ENCODE measurements around the gene CD2. TPM values are rescaled to one million over a fixed set of nuclear protein-coding genes. Genes with fewer than 3 reads are reported as not detected.

The CD2 gene
- total RNA-seq, 1 donor from 2014 or later = 0.35 TPM

- H3K4me3 Mint-ChIP-seq = no peak overlapping the region
These were observed 13.9 kb upstream of the CD2 start for GRCh38 chr1:116740296-116740695.

DNA sequence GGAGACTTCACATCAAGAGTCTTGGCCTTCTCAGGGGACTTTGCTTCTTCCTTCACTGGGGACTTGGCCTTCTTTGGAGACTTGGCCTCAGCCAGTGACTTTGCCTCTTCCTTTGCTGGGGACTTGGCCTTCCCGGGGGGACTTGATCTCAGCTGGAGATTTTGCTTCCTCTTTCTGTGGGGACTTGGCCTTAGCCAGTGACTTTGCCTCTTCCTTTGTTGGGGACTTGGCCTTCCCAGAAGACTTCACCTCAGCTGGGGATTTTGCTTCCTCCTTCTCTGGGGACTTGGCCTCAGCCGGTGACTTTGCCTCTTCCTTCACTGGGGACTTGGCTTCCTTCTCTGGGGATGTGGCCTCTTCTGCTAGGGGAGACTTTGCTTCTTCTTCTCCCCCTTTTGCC, 13.5 kb upstream of the CD2 start:
- peaks cover 25% of the 10 kb centered on the region for H3K4me1 Mint-ChIP-seq
- no peak for TF ChIP-seq CTCF (IDR thresholded peaks at IDR 0.05)
- POLR2A ChIA-PET = no interaction called here
- no peak overlapping the region for H3K4me3 Mint-ChIP-seq
- H3K9me3 Mint-ChIP-seq = peaks cover 26% of the 10 kb centered on the region
- DNase-seq = no peak
- H3K27ac Mint-ChIP-seq = no peak overlapping the region
- H3K27me3 Mint-ChIP-seq = no peaks in the 10 kb centered on the region
- H3K36me3 Mint-ChIP-seq (ENCODE audit: low read depth) = peaks cover 5% of the 10 kb centered on the region
- intact Hi-C loops (cut with micrococcal nuclease) = no loop called here
- ATAC-seq (ENCODE audit: low read depth) = no peak
- CTCF ChIA-PET = no interaction called here

More at GRCh38 chr1:116740296-116740695, 13.9 kb upstream of the CD2 start:
- no peak for TF ChIP-seq CTCF (IDR thresholded peaks at IDR 0.05)
- CTCF ChIA-PET = interaction anchor here (4.0 kb wide), 1 partner anchor 75 kb away, joined by 27 read pairs; no protein-coding TSS in a partner anchor
- peaks cover 22% of the 10 kb centered on the region for H3K9me3 Mint-ChIP-seq
- intact Hi-C loops (cut with micrococcal nuclease) = no loop called here
- peaks cover 25% of the 10 kb centered on the region for H3K4me1 Mint-ChIP-seq
- no peaks in the 10 kb centered on the region for H3K27me3 Mint-ChIP-seq
- ATAC-seq (ENCODE audit: low read depth) (no peak), DNase-seq (no peak)
- H3K36me3 Mint-ChIP-seq (ENCODE audit: low read depth) = peaks cover 5% of the 10 kb centered on the region
- H3K27ac Mint-ChIP-seq = no peak overlapping the region
- POLR2A ChIA-PET = no interaction called here

GRCh38 chr1:116741836-116742565, 12.2 kb upstream of the CD2 start:
- intact Hi-C loops (cut with micrococcal nuclease) = no loop called here
- H3K9me3 Mint-ChIP-seq = peaks cover 33% of the 10 kb centered on the region
- CTCF ChIA-PET = interaction anchor here (1.0 kb wide), 1 partner anchor 17 kb away, joined by 3 read pairs; no protein-coding TSS in a partner anchor
- H3K27me3 Mint-ChIP-seq = no peaks in the 10 kb centered on the region
- H3K4me3 Mint-ChIP-seq = no peak overlapping the region
- DNase-seq (no peak), ATAC-seq (ENCODE audit: low read depth) (no peak)
- no peak overlapping the region for H3K27ac Mint-ChIP-seq
- TF ChIP-seq CTCF (IDR thresholded peaks at IDR 0.05) = no peak
- H3K4me1 Mint-ChIP-seq = peaks cover 24% of the 10 kb centered on the region
- POLR2A ChIA-PET = interaction anchor here (0.6 kb wide), 1 partner anchor 11 kb away, joined by 5 read pairs; no protein-coding TSS in a partner anchor
- H3K36me3 Mint-ChIP-seq (ENCODE audit: low read depth) = peaks cover 5% of the 10 kb centered on the region

DNA sequence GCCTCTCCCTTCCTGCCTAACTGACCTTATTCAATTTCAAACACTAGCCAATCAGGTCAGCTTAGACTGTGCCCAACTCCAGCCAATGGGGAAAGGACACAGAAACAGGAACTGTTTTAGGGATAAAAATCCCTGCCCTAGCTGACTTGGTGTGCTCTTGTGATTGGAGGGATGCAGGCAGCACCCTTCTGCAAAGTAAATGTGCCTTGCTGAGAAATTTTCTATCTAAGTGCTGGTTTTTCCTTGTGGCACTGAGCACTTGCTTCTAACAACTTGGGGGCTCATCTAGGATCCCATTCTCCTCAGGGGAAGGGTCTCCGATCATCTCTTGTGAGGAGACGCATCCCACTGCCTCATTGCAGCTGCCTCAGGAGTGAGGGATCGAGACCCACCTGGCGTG, 10.7 kb upstream of the CD2 start:
- H3K9me3 Mint-ChIP-seq = peaks cover 42% of the 10 kb centered on the region
- ChIA-PET CTCF (no interaction called here), POLR2A (no interaction called here)
- DNase-seq (no peak), ATAC-seq (ENCODE audit: low read depth) (no peak)
- H3K27me3 Mint-ChIP-seq = no peaks in the 10 kb centered on the region
- peaks cover 5% of the 10 kb centered on the region for H3K36me3 Mint-ChIP-seq (ENCODE audit: low read depth)
- no peak overlapping the region for H3K27ac Mint-ChIP-seq
- intact Hi-C loops (cut with micrococcal nuclease) = no loop called here
- peaks cover 9% of the 10 kb centered on the region for H3K4me1 Mint-ChIP-seq
- no peak for TF ChIP-seq CTCF (IDR thresholded peaks at IDR 0.05)
- no peak overlapping the region for H3K4me3 Mint-ChIP-seq

DNA sequence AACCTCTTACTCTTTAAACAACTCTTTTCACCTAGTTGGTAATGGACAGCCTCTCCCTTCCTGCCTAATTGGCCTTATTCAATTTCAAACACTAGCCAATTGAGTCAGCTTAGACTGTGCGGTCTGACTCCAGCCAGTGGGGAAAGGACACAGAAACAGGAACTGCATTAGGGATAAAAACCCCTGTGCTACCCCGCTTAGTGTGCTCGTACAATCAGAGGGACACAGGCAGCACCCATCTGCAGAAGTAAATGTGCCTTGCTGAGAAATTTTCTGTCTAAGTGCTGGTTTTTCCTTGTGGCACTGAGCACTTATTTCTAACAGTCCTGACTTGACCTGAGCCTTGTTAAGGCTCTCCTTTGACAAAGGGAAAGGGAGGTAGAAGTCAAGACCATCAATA, 6.0 kb upstream of the CD2 start:
- no peak for DNase-seq
- ChIA-PET CTCF (no interaction called here), POLR2A (no interaction called here)
- no peak overlapping the region for H3K27ac Mint-ChIP-seq
- H3K9me3 Mint-ChIP-seq = peaks cover 44% of the 10 kb centered on the region
- H3K4me1 Mint-ChIP-seq = no peaks in the 10 kb centered on the region
- H3K4me3 Mint-ChIP-seq = no peak overlapping the region
- no peaks in the 10 kb centered on the region for H3K27me3 Mint-ChIP-seq
- intact Hi-C loops (cut with micrococcal nuclease) = no loop called here
- no peak for TF ChIP-seq CTCF (IDR thresholded peaks at IDR 0.05)
- H3K36me3 Mint-ChIP-seq (ENCODE audit: low read depth) = no peaks in the 10 kb centered on the region
- no peak for ATAC-seq (ENCODE audit: low read depth)

All from activated B cell treated with CpG ODN at 0.5 μM for 24 hours (primary cell).